ENCODE results near the gene AKAP1.

GRCh38 chr17:57106107-57106835 lies 21.2 kb downstream of the AKAP1 start:
- TF ChIP-seq, protein P1, sequence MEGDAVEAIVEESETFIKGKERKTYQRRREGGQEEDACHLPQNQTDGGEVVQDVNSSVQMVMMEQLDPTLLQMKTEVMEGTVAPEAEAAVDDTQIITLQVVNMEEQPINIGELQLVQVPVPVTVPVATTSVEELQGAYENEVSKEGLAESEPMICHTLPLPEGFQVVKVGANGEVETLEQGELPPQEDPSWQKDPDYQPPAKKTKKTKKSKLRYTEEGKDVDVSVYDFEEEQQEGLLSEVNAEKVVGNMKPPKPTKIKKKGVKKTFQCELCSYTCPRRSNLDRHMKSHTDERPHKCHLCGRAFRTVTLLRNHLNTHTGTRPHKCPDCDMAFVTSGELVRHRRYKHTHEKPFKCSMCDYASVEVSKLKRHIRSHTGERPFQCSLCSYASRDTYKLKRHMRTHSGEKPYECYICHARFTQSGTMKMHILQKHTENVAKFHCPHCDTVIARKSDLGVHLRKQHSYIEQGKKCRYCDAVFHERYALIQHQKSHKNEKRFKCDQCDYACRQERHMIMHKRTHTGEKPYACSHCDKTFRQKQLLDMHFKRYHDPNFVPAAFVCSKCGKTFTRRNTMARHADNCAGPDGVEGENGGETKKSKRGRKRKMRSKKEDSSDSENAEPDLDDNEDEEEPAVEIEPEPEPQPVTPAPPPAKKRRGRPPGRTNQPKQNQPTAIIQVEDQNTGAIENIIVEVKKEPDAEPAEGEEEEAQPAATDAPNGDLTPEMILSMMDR (IDR thresholded peaks at IDR 0.05), result peak in 2 of 6 experiments; percentile 6 to 19
- TF ChIP-seq POLR2A (IDR thresholded peaks at IDR 0.05), result no peak
